GM21717 (cell line): ENCODE measurements around the gene HCFC1R1.
"Not testable (repeated sequence)": the region's sequence is repeated elsewhere in the genome, so short reads cannot be mapped to it uniquely, and the experiment has no call there.

Experiments used
- ATAC-seq: cut with Tn5 transposase; IDR thresholded peaks from one replicate; pipeline ENCODE4 v1.9.1; 2021; ENCODE audit warnings: mild to moderate bottlenecking, moderate library complexity; ENCODE audit not compliant: unreplicated experiment

HCFC1R1 gene

GRCh38 chr16:3057181-3058138 is 33.7 kb upstream of the HCFC1R1 start:
- no peak for ATAC-seq

DNA sequence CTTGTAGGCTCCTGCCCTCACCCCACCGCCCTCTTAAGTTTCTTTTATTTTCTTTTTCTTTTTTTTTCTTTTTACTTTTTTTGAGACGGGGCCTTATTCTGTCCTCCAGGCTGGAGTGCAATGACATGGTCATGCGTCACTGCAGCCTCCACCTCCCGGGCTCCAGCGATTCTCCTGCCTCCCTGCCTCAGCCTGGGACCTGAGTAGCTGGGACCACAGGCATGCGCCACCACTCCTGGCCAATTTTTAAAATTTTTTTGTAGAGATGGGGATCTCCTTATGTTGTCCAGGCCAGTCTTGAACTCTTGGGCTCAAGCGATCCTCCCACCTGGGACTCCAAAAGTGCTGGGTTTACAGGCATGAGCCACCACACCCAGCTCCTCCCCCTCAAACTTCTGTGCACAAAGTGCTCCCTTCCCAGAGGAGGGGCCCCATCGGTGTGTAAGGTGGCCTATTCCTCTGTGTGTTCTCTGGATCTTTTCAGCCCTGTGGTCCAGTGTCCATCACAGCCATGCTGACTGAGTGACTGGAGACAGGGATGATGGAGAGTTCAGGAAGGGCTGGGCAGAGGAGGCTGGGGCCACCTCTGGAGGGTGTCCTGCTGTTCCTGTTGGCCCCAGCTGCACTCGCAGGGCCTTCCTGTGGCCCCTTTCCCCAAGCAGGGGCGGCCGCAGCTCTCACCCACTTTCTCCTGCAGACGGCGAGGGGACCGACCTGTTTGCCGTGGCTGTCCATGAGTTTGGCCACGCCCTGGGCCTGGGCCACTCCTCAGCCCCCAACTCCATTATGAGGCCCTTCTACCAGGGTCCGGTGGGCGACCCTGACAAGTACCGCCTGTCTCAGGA is 32.8 kb upstream of the HCFC1R1 start:
- no peak for ATAC-seq

GRCh38 chr16:3055734-3056115 is 32.0 kb upstream of the HCFC1R1 start:
- ATAC-seq = not testable (repeated sequence)

DNA sequence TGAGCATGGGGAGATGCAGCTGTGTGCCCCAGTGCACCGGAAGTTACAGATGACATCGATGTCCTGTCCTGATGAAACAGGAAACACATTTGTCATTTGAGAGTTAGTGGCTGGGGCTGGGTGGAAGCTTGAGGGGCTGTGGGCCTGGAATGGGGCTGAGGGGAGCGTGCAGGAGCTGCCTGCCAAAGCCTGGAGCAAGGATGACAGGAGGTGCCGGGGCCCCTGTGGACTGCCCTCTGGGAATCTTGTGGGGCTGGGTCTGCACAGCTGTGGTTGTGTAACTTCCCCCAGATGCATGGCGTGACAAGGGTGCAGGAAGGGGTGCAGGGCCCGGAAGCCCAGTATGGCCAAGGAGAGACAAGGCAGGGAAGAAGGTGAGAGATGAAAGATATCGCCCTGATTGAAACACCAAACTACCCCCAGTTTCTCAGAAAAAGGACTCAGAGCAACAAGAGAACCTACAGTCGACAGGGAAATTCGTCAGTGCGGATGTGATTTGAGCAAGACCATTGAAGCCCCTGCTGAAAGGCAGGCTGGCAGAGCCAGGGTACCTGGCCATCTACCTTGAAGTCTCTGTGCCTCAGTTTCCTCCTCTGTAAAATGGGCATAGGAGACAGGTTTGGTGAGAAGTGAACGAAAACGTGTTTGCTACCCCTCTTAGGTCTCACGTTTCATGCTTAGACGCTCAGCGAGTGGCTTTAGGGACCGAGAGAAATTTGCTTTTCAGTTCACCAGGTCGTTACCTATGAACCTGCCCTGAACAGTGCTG is 31.4 kb upstream of the HCFC1R1 start:
- ATAC-seq = no peak

- not testable (repeated sequence) for ATAC-seq
Observed at GRCh38 chr16:3053330-3053710, 29.6 kb upstream of the HCFC1R1 start.

DNA sequence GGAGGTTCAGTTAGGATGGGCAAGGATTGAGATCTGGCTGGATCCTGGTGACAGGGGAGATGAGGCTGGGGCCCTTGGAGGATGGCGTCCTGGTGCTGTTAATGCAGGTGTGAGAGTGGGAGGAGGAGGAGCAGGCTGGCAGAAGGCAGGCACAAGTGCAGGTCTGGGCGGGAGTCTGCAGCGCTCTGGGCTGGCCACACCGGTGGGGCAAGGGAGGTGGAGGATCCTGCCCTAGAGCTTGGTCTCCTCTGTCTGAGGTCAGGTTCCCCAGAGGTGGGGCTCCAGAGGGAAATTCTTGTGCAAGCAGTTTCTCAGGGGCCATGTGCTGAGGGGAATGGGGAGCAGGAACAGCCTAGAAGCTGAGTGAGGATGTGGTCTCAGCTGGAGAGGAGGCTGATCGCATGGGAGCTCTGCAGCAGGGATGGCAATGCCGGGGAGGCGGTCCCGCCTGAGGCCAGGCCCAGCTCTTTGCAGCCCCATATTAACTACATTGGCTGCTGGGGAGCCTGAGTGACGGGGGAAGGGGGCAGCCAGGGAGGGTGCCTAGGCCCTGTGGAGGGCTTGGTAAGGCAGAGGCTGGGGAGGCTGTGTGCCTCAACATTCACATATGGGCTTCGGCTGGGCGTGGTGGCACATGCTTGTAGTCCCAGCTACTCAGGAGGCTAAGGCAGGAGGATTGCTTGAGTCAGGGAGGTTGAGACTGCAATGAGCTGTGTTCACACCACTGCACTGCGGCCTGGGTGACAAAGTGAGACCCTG is 29.0 kb upstream of the HCFC1R1 start:
- ATAC-seq = not testable (repeated sequence)

- no peak for ATAC-seq
Observed at GRCh38 chr16:3051494-3051893, 27.8 kb upstream of the HCFC1R1 start.

GRCh38 chr16:3051009-3051408 is 27.3 kb upstream of the HCFC1R1 start:
- ATAC-seq = no peak

GRCh38 chr16:3050487-3050886 is 26.7 kb upstream of the HCFC1R1 start:
- ATAC-seq = no peak

- ATAC-seq = no peak
Observed at GRCh38 chr16:3049921-3050481, 26.3 kb upstream of the HCFC1R1 start.

GRCh38 chr16:3047387-3047720 is 23.6 kb upstream of the HCFC1R1 start:
- no peak for ATAC-seq

DNA sequence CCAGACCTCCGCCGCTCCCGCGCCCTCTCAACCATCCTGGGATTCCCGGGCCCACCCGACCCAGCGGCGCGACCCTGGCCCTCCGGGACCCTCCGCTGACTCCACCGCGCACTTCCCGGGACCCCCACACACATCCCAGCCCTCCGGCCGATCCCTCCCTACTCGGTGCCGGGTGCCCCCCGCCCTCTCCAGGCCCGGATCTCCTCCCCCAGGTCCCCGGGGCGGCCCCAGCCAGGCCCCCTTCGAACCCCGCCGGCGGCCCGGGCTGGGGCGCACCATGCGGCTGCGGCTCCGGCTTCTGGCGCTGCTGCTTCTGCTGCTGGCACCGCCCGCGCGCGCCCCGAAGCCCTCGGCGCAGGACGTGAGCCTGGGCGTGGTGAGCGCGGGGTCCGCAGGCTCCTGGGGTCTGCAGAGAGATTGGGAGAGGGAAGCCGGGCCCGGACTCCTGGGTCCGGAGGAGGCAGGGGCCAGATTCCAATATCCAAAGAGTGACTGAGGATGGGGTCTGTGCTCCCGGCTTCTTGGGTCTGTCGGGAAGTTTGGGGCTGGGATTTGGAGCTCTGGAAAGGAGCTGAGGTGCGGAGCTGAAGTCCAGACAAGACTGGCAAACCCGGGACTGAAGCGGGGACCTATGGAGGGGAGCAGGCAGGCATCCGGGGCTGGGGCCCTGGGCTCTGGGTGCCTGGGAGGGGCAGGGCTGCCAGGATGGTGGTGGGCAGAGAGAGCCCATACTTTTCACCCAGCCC is 23.1 kb upstream of the HCFC1R1 start:
- no peak for ATAC-seq

GRCh38 chr16:3045758-3046640 is 22.3 kb upstream of the HCFC1R1 start, which contains the start of gene MMP25:
Gene MMP25, plus strand, starts transcription at chr16:3046561. Its CDS starts 357 bp downstream, at chr16:3046918.
- ATAC-seq = no peak

DNA sequence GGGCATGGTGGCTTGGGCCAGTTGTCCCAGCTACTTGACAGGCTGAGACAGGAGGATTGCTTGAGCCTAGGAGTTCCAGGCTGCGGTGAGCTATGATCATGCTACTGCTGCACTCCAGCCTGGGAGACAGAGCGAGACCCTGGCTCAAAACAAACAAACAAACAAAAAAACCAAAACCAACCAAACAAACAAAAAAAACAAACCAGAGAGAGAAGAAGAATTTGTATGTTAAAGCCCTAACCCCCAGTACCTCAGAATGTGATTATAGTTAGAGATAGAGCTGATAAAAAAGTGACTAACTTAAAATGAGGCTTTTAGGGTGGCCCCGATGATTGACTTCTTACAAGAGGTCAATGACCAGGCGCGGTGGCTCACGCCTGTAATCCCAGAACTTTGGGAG is 21.0 kb upstream of the HCFC1R1 start:
- ATAC-seq = no peak

DNA sequence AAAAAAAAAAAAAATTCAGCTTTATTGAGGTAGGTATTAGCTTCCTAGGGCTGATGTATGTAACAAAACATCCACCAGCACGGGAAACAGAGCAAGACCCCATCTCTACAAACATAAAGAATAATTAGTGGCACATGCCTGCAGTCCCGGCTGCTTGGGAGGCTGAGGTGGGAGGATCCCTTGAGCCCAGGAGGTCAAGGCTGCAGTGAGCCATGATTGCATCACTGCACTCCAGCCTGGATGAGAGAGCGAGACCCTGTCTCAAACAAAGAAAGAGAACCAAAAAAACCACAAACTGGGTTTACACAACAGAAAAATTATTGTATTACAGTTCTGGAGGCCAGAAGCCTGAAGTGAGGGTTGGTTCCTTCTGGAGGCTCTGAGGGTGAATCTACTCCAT is 18.6 kb upstream of the HCFC1R1 start:
- ATAC-seq = no peak

- no peak for ATAC-seq
Observed at GRCh38 chr16:3038896-3039295, 15.2 kb upstream of the HCFC1R1 start.

- ATAC-seq = no peak
Observed at GRCh38 chr16:3038256-3038655, 14.5 kb upstream of the HCFC1R1 start.

GRCh38 chr16:3036726-3037315 is 13.1 kb upstream of the HCFC1R1 start, which contains the start of gene BICDL2:
Gene BICDL2, minus strand, starts transcription at chr16:3036944. Its CDS starts 1,448 bp downstream, at chr16:3035496.
- ATAC-seq = no peak
